HL-60/S4 treated with retinoic acid at 250 ng/mL for 4 days and 3 days (cell line): ENCODE measurements around the gene ABHD13.

Experiments used
- in situ Hi-C: fragments of 300-500 bp; cut with MboI; formaldehyde crosslinking; loops from 2 replicates; pipeline ENCODE4 v1.7.0; 2022; ENCODE audit warnings: low sequenced_read_pairs

The ABHD13 gene

DNA sequence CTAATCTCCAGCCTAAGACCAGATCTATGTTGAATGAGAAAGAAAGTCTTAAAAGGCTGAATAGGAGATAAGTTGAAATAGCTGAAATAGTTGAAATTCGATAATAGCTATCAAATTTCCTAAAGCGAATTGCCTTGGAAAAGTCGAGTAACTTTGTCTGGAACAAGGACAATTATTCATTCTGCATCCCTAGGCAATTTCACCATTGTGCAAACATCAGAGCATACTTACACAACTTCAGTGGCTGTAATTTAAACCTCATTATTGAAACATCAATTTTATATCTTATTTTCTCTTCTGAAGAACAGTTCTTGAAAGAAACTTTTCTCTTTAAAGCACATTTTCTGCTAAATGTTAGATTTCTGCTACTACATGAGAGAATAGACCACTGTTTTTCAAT lies 64.9 kb downstream of the ABHD13 start:
- in situ Hi-C loops: no loop called here
